ENCODE data around the gene PCSK1N. TPM values are rescaled to one million over a fixed set of nuclear protein-coding genes. Genes with fewer than 3 reads are reported as not detected.
"Not testable (repeated sequence)": the region's sequence is repeated elsewhere in the genome, so short reads cannot be mapped to it uniquely, and the experiment has no call there.

Gene PCSK1N
- 10 to 100 TPM; 11.1 to 19.7 (median 13.8) TPM for total RNA-seq
- long read RNA-seq, donor 1, transcript PCSK1N-201 (3 exons, 1,050 nt) = major isoform, 34 of 42 reads
- long read RNA-seq, donor 1, partial matches to known transcripts = 8 of 42 reads
- long read RNA-seq, donor 1, other reads (novel, unspliced or antisense) = 0 of 42 reads
- long read RNA-seq, donor 2, transcript PCSK1N-201 (3 exons, 1,050 nt) = major isoform, 22 of 22 reads
- long read RNA-seq, donor 2, partial matches to known transcripts = 0 of 22 reads
- long read RNA-seq, donor 2, other reads (novel, unspliced or antisense) = 0 of 22 reads

GRCh38 chrX:48835524-48836329, at the start of gene PCSK1N:
PCSK1N (minus strand) TSS chrX:48835610; CDS start chrX:48835532, 78 bp downstream.
- H3K4me1 ChIP-seq (ENCODE audit: low read depth) = no peaks in the 10 kb centered on the region
- no peaks in the 10 kb centered on the region for H3K36me3 ChIP-seq (ENCODE audit: low read depth)
- intact Hi-C loops (cut with DNase I, micrococcal nuclease) = no loop called here
- no peak for DNase-seq
- ATAC-seq = no peak
- no peak for TF ChIP-seq CTCF (IDR thresholded peaks at IDR 0.05)
- no peaks in the 10 kb centered on the region for H3K9me3 ChIP-seq
- no peak within 1 kb of the TSS for H3K4me3 ChIP-seq

- H3K4me1 ChIP-seq (ENCODE audit: low read depth) = no peaks in the 10 kb centered on the region
- no peaks in the 10 kb centered on the region for H3K9me3 ChIP-seq
- H3K36me3 ChIP-seq (ENCODE audit: low read depth) = no peaks in the 10 kb centered on the region
- TF ChIP-seq CTCF (IDR thresholded peaks at IDR 0.05) = no peak
- H3K4me3 ChIP-seq = no peak overlapping the region
- DNase-seq = no peak
- intact Hi-C loops (cut with DNase I, micrococcal nuclease) = no loop called here
- ATAC-seq = no peak
Measured at GRCh38 chrX:48883729-48884128, 48.3 kb upstream of the PCSK1N start.

- H3K9me3 ChIP-seq; H3K4me3 ChIP-seq; DNase-seq; intact Hi-C loops (cut with DNase I, micrococcal nuclease); H3K4me1 ChIP-seq (ENCODE audit: low read depth); ATAC-seq; H3K36me3 ChIP-seq (ENCODE audit: low read depth): not testable (repeated sequence)
Measured at GRCh38 chrX:48876944-48877343, 41.5 kb upstream of the PCSK1N start.

GRCh38 chrX:48872017-48872416, 36.6 kb upstream of the PCSK1N start:
- ATAC-seq; intact Hi-C loops (cut with DNase I, micrococcal nuclease); H3K4me1 ChIP-seq (ENCODE audit: low read depth); DNase-seq; H3K4me3 ChIP-seq; H3K36me3 ChIP-seq (ENCODE audit: low read depth); H3K9me3 ChIP-seq: not testable (repeated sequence)

GRCh38 chrX:48864210-48864609, 28.8 kb upstream of the PCSK1N start:
- ATAC-seq = peak; percentile 56
- Histone ChIP-seq H3K9me3 (no peaks in the 10 kb centered on the region), H3K4me1 (ENCODE audit: low read depth) (no peaks in the 10 kb centered on the region), H3K4me3 (no peak overlapping the region), H3K36me3 (ENCODE audit: low read depth) (no peaks in the 10 kb centered on the region)
- TF ChIP-seq CTCF (IDR thresholded peaks at IDR 0.05) = no peak
- intact Hi-C loops (cut with DNase I, micrococcal nuclease) = no loop called here
- peak in 1 of 3 donors; percentile 4 for DNase-seq

- no peak for DNase-seq
- no peak for TF ChIP-seq CTCF (IDR thresholded peaks at IDR 0.05)
- Histone ChIP-seq H3K4me3 (no peak overlapping the region), H3K4me1 (ENCODE audit: low read depth) (no peaks in the 10 kb centered on the region), H3K36me3 (ENCODE audit: low read depth) (no peaks in the 10 kb centered on the region), H3K9me3 (no peaks in the 10 kb centered on the region)
- no peak for ATAC-seq
- intact Hi-C loops (cut with DNase I, micrococcal nuclease) = no loop called here
Measured at GRCh38 chrX:48854898-48855297, 19.5 kb upstream of the PCSK1N start.

- intact Hi-C loops (cut with DNase I, micrococcal nuclease); H3K36me3 ChIP-seq (ENCODE audit: low read depth); ATAC-seq; H3K4me1 ChIP-seq (ENCODE audit: low read depth); DNase-seq; H3K4me3 ChIP-seq; H3K9me3 ChIP-seq: not testable (repeated sequence)
Measured at GRCh38 chrX:48854121-48854804, 18.9 kb upstream of the PCSK1N start.

- DNase-seq; ATAC-seq; H3K4me3 ChIP-seq; H3K36me3 ChIP-seq (ENCODE audit: low read depth); H3K9me3 ChIP-seq; intact Hi-C loops (cut with DNase I, micrococcal nuclease); H3K4me1 ChIP-seq (ENCODE audit: low read depth): not testable (repeated sequence)
Measured at GRCh38 chrX:48853494-48853893, 18.1 kb upstream of the PCSK1N start.

Measured in mucosa of descending colon (tissue), 3 donors.